Measurements from ENCODE around the gene TMEM181.
A peak's percentile ranks its signal among the peaks of the same experiment; 100 is the strongest.
"Not testable (repeated sequence)": the region's sequence is repeated elsewhere in the genome, so short reads cannot be mapped to it uniquely, and the experiment has no call there.

Gene TMEM181

GRCh38 chr6:158663625-158664165 lies 103.8 kb downstream of the TMEM181 start:
- peak; percentile 74 for DNase-seq

- no peak for DNase-seq
Measured at GRCh38 chr6:158665332-158665731, 105.4 kb downstream of the TMEM181 start.

GRCh38 chr6:158666628-158667359 lies 106.9 kb downstream of the TMEM181 start:
- DNase-seq = peak; percentile 80

GRCh38 chr6:158667360-158667981 lies 107.6 kb downstream of the TMEM181 start:
- no peak for DNase-seq

GRCh38 chr6:158668707-158669103 lies 108.8 kb downstream of the TMEM181 start:
- no peak for DNase-seq

- DNase-seq = no peak
Measured at GRCh38 chr6:158669145-158670035, 109.5 kb downstream of the TMEM181 start.

GRCh38 chr6:158672119-158672518 lies 112.2 kb downstream of the TMEM181 start:
- DNase-seq = not testable (repeated sequence)

- no peak for DNase-seq
Measured at GRCh38 chr6:158672726-158673125, 112.8 kb downstream of the TMEM181 start.

- no peak for DNase-seq
Measured at GRCh38 chr6:158674342-158675131, 114.6 kb downstream of the TMEM181 start.

GRCh38 chr6:158677094-158677493 lies 117.2 kb downstream of the TMEM181 start:
- not testable (repeated sequence) for DNase-seq

GRCh38 chr6:158677906-158678578 lies 118.2 kb downstream of the TMEM181 start:
- DNase-seq = no peak

GRCh38 chr6:158680015-158680414 lies 120.1 kb downstream of the TMEM181 start:
- DNase-seq = no peak

- DNase-seq = no peak
Measured at GRCh38 chr6:158680481-158680880, 120.6 kb downstream of the TMEM181 start.

- no peak for DNase-seq
Measured at GRCh38 chr6:158684311-158684710, 124.4 kb downstream of the TMEM181 start.

- DNase-seq = no peak
Measured at GRCh38 chr6:158684745-158685324, 124.9 kb downstream of the TMEM181 start.
